Endometrium (tissue), 2 donors: ENCODE measurements around the gene TMEM53.

Source experiments
- FAIRE-seq: peaks from 2 replicates; lab custom pipeline; 2012; peaks lifted over from hg19 to GRCh38; lab: Jason Lieb, UNC
- donor health status: control.
- donor health status: control.

TMEM53 gene

DNA sequence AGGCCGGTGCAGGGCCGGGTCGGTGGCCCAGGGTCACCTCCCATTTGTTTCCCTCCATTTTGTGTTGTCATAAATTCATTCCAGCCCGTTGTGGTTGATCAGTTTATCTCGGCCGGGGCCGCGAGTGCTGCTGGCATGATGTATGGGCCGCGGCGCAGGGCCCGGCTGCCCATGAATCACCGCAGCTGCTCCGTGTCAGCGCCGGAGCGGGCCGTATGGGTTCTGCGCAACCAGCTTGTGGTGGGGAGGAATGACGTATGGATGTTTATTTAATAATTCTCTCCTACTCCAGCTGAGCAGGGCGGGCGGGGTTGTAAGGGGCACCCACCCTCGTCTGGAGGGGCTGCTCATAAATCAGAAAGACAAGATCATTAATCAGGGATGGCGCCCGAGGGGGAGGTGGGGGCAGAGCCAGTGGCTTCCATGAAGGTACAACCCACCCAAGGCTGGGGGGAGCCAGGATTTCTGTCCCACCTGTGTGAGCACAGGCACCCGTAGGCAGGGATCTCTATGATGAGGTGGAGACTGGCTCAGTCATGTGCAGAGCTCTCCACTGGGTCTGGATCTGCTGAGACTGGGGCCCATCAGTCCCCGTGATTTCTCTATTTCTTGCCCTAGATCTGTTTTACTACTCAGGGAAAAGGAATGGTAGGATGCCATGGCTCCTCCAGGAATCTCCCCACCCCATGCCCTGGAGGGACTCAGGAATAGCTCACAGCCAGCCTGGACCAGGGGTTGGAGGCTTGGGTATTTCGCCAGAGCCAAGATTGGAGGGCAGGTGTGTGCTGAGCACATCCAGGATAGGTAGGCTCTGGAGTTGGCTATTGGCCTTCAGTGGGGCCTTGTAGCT lies 27.8 kb downstream of the TMEM53 start:
- no peak for FAIRE-seq

DNA sequence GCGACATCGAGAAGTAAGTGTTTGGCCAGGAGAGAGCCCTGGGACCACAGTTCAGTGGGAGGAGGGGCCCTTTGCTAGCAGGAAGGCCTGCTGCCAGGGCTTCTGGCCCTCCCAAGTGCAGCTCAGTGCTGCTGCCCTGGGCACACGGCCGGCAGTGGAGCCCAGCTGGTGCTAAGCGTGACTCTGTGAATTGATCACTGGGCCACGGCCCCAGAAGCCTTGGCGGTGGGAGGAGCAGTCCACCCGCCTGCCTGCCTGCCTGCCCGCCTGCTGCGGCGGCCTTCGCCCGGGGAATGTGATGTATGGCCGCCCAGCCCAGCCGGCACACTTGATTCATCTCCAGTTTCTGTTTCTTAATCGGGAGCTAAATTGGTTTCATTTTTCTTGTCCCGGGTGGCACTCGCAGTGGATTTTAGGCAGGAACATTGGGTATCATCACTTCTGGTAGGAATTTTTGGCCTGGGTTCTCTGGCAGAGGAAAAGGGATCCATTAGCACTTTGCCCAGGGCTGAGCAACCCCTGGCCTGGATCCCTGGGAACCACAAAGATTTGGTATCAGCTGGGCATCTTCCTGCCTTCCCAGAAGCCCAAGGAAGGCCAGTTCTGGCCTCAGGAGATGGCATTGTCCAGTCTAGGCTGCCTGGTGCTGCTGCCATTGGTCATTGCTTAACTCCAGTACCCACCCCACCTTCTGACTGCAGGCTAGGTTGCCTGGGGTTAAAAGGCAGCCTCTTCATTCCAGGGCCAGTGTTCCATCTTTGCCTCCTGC lies 28.6 kb downstream of the TMEM53 start:
- no peak for FAIRE-seq

DNA sequence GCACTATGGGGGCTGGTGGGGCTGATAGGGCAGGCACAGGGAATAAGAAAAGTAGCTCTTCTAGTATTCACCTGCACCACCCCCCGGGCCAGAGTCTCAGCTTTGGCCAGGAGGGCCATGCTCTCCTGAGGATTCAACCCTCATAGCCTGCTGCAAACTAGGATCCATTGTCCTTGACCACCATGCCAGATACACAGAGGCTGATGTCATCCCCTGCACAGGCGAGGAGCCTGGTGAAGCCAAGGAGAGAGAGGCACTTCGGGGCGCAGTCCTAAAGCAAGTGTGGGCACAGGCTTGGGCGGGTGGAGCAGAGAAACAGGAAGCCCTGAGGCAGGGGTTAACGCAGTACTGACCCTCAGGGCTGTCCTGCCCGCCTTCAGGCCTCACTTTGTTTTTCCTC lies 29.5 kb downstream of the TMEM53 start:
- FAIRE-seq = no peak

DNA sequence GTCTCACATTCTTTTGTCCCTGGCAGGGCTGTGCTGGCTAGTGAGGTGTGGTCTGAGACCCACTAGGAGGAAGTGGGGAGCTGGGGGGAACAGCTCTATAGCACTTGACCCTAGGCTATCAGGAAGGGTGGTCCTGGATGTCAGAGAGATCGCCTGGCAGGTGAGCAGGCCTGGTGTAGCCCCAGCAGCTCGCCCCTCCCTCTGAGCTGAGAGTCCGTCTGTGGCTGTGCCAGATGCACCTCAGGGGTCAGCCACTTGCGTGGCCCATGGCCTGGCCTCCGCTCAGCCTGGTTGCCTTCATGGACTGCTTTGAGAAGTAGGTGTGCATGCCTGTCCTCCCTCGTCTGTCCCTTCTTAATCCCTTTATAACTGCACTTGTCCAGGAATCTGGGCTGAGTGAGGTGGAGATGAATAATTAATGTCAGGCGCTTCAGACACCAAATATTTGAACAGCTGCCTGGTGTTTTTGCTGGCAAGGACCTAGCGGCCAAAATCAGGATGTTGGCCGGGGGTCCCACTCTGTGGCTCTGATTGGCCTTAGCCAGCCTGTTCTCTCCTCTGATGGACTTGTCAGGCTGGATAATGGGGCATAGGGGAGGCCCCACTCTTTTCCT lies 30.5 kb downstream of the TMEM53 start:
- no peak for FAIRE-seq

DNA sequence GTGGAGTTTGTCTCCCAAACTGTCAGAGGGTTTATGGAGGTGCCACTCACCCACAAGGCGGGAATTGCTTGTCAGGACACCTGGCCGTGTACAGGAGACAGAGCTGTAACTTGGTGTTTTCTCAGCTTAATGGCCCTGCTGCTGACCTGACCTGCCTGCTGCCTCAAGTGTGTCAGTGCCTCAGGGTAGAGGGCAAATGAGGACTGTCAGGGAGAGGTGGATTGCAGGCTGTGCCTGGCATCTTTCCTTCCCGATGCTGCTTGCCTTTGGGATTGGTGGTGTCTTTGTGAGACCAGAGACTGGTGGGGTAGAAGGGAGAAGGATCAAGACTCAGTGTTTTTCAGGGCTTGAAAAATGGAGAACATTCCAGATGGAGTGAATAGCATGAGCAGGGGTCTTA lies 31.4 kb downstream of the TMEM53 start:
- FAIRE-seq = no peak

DNA sequence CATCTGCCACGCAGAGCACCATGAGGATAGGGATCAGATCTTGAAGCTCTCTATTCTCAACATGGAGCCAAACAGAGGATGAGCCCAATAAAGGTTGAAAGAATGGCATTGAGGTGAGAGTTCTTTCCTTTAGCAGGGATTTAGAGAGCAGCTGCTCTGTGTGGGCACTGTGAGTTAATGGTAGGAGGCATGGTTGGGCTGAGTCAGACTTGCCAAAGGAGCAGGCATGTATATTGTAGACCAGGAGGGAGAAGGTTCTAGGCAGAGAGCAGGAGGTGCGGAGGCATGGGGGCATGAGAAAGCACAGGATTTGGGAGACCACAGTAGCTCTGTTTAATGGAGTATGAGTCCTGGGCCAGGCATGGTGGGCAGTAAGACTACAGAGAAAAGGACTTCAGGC lies 32.0 kb downstream of the TMEM53 start:
- no peak for FAIRE-seq

DNA sequence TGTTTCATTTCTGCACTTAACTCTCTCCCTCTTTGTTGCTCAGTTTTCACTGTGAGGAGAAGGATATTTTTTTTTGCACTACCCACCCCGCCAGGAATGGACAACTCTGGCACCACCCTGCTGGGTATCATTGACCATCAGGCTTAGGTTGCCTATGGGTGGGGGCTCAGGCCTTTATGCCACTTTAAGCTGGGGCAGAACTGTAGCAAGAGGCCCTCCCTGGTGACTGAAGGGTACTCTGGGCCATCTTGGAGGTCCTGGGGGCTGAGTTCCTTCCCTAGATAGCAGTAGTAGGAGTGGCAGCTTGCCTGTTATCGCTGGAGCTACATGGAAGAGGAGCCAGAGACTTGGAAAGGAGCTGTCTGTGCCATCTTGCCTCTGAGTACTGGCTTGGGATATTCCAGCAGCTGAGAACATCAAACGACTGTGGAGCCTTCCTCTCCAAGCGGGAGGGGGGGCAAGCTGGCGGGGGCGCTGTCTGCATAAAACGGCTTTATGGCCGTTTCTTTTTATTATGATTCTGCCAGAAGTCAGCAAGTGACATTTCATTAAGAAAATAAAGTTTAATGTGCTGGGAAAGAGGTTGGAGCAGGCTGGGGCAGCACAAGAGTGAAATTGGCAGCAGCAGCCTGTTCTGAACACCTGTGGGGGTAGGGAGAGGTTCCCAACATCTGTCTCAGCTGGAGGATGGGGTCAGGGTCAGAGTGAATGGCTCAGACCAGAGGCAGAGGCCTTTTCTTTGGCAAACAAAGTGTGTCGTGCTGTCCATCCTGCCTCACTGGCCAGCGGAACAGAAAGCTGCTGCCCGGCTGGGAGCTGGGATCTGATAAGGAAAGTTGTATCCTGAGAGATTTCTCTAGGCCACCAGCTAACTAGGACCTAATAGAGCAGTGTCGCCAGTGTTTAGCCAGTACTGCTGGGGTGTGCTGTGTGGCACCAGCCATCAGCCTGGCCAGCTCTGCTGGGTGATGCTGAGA lies 32.9 kb downstream of the TMEM53 start:
- FAIRE-seq = no peak

DNA sequence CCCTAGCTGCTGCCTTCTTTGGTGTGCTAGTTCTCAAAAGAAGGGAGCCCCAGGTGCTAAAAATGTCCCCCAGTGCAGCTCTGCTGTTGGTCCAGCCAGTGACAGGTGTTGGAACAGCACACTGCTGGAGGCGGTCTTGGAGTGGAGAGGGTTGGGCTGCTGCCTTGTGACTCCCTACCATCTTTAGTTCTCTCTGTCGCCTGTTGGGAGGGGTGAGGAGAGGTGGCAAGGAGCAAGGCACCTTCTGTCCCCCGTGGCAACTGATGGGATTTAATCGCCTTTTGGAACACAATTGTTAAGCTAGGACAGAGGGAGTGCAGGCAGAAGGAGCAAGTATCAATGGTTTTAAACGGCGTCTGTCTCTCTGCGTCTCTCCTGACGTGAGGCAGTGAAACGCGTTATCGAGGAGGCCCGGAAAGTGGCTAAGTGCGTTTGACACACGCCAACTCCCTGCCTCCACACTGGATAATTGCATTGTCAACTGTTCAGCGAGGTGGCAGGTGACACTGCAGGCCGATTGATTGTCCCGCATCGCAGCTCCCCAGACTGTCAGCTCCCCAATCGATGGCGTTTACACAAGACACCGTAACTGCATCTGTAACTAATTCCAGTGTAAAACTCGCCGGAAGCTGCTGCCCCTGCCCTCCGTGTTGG lies 34.0 kb downstream of the TMEM53 start:
- no peak for FAIRE-seq

DNA sequence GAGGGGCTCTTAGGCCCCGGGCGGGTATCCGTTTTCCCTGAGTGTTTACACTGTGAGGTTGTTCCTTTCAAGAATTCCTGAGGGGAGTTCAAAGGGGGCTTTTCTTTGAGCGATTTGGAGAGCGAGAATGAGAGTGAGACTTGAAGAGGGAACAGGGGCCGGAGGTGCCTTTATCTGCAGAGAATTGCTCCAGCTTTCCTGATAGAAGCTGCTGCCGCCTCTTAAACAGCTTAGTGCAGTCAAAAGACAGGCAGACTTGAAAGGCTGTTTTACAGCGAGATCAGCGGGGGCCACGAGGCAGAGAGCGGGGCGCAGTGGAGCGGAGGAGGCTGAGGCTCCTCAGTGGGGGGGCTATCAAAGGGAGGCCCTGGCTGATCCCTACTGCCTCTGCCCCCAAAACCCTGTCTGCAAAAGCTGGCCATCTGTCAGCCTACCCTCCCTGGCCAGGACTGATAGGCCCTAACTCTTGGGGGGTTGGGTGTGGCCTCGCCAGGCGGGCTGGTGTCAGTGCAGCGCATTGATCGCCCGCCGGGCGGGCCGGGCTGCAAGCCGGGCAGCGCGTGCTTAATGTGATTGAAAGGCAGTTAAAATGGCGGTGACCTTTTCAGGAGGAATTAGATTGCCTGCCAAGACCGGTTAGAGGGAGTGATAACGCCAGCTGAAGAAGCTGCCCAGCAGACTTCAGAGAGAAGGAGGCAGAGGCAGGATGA lies 36.4 kb downstream of the TMEM53 start:
- no peak for FAIRE-seq

DNA sequence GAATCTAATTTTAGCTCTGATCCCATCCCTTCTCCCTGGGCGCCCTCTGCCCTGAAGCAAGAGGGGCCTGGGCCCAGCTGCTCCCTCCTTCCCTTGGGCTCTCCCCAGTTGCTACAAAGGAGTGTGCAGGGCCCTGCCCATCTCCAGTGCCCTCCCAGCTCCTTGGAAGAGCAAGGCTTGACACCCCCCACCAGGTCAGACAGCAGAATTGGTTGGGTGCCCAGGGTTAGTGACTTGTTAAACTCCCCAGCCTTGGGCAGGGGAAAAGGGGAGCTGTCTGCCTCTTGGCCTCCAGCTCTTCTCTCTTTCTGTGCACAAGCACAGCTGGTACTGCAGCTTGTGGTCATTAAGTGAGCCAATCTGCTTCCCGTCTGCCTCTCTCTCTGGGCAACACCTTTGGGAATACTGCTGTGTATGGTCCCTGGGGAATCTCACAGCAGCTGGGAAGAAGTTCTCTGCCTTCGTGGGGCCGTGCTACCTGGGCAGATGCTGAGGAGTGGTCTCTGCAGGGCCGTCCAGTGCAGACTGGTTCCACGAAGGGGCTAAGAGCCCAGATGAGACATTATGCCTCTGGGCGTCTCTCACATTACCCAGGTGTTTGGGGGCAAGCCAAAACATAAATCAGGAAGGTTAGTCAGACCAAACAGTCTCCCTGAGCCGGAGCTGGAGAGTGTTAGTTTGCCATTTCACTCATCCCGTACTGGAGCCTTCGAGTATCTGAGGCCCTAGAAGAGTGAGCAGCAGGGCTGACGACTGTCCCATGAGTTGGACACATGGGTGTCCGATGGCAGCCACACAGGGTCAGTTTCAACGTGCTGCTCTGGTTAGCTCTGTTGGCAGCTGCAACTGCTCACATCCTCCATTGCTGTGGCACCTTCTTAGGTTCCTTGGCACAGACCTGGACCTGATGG lies 37.3 kb downstream of the TMEM53 start:
- FAIRE-seq = no peak

DNA sequence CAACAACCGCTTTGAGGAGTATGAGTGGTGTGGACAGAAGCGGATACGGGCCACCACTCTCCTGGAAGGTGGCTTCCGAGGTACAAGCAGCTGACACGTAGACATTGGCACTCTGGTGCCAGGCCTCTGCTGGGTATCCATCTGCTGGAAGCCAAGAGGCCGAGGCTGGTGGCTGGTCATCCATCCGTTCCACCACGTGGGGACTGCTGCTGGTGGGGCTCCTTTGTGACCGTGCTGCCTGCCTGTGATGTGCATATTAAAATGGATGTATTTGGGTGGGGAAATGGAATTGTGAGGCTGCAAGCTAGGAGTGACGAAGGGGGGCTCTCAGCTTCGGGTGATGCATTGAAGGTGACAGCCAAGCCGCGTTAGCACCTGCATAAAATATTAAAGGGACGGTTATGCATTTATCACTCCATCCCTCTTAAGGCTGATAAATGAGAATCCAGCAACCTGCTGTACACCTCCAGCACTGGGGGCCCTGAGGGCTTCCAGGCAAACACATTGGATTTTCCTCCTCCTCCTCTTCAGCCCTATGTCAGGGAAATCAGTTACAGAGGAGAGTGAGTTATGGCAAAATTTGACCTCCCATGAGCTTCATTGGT lies 38.1 kb downstream of the TMEM53 start:
- no peak for FAIRE-seq

DNA sequence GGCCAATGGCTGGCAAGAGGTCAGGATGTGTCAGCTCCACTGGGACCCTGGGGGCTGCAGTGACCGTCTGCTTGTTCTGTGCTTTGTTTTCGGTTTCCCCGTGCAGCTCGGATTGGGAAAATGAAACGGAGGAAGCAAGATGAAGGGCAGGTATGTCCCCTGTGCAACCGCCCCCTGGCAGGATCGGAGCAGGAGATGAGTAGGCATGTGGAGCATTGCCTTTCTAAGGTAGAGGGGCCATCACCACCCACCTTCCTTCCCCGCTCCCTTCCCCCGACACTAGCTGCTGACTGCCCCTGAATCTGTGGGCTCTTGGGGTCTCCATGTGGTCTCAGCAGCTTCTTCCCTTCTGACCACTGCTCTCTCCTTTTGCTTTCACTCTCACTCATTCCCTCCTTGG lies 38.8 kb downstream of the TMEM53 start:
- no peak for FAIRE-seq

DNA sequence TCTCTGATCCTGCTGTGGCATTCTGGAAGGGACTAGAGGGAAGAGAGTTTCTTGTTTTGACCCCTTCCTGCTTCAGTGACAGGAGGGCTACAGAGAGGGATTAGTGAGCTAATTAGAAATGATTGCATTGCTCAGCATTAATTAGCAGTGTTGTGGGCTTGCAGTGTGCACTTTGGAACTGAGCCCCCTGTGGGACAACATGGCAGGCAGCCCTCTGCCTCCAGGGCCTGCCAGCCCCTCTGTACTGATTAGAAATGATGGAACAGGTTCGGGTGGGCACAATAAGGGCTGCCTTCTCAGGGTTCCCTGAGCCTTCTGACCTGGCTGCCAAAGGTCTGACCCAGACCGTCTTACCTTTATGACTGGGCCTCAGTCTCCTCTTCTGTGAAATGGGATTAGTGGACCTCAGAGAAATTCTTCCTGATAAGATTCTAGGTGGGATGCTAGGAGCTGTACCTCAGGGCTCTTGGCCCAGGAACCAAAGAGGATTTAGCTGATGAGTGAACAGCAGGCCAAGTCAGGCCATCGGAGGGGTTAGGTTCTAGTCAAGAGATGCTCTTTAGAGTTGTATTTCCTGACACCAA lies 39.6 kb downstream of the TMEM53 start:
- no peak for FAIRE-seq

DNA sequence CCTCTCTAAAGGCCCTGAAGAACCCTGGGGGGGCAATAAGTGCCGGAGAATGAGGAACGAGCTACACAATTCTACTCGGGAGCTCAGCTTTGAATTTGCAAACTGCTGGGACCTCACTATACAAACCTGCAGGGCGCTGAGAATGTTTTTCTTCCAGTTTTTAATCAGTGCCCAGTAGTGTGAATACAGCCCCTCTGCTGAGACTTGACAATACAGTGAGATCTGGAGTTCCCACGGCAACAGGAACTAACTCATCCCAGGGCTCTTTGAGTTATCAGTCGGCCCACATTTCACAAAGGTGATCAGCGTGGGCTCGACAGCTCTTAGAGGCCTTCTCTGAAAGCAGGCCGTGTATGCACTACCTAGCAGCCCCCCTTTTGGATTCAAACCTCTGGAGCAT lies 41.7 kb downstream of the TMEM53 start:
- FAIRE-seq = no peak

DNA sequence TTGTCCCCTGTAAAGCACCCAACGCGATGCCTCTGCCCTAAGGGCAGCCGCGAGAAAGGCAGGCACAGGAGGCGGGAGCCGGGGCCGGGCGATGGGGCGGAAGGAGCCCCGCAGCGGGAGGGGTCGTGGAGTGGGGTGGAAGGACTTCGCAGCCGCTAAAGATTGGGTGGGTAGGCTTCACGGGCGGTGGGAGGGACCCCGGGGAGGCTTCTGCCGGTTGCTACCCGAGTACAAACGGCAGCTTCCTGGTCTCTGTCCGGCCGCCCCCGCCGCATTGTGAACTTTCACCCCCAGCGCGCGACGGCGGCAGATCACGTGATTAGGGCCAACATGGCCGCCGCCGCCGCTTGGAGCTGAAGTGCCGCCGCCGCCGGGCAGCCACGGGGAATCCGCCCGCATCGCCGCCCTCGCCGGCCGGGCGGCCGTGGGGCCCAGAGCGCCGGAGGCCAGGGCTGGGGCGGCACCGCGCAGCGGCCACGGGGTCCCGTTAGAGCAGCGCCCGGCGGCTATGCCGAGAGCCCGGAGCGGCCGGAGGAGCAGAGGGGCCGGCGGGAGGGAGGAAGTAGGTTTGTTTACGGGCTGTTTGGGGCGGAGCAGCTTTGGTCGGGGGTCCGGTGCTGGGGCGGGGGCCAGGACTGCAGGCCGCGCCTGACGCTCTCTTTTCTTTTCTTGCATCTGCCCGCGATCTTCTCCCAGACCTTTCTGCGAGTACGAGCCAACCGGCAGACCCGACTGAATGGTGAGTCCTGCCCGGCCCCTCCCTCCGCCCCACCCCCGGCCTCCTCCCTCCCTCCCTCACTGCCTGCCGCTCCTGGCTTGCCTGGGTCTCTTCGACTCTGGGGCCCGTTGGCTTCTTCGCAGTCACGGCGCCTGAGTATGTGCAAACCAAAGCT lies 42.4 kb downstream of the TMEM53 start:
- no peak for FAIRE-seq

DNA sequence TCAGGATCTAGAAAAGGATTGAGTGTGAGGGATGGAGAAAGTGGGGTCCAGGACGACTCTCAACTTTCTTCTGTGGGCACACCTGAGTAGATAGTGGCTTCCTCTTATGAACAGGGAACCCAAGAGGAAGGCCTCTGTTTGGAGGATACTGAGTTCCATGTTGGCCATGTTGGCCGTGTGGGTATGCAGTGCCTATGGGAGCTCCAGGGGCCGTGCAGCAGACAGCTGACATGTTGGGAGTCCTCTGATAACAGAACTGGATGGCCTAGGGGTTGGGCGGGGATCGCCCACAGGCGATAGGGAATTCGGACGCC lies 43.0 kb downstream of the TMEM53 start:
- FAIRE-seq = no peak

DNA sequence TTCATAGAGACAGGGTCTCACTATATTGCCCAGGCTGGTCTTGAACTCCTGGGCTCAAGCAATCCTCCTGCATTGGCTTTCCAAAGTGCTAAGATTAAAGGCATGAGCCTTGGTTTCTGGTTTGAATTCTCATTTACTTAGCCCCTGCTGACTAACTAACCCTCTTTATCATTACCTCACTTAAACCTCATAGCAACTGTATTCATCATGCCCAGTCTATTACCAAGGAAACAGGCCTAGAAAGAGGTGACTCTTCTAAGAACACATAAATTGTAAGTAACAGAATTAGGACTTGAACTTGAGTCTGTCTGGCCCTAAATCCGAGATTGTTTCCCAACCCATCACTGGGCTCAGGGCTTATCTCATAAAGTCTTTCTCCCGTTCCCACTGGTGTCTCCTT lies 44.2 kb downstream of the TMEM53 start:
- FAIRE-seq = no peak
